Mesenchymal stem cell (in vitro differentiated cells and primary cell): ENCODE results near the gene CEBPG.

Source experiments
- DNase-seq: peaks from one replicate; pipeline ENCODE4 v3.0.0-alpha.2; 2013
- H2AFZ ChIP-seq: one replicate; pipeline ENCODE4 v1.6.1; 2013; ENCODE audit warnings: low read depth, mild to moderate bottlenecking, control low read depth, inconsistent platforms, low read length, moderate library complexity
- H2AK5ac ChIP-seq: 2 replicates; pipeline ENCODE4 v1.6.1; 2013; ENCODE audit warnings: low read length, moderate library complexity, mild to moderate bottlenecking, inconsistent platforms; ENCODE audit not compliant: severe bottlenecking
- H2BK120ac ChIP-seq: one replicate; pipeline ENCODE4 v1.6.1; 2013; ENCODE audit warnings: low read depth, mild to moderate bottlenecking, inconsistent platforms, low read length, moderate library complexity
- H2BK12ac ChIP-seq, 2 experiments: one replicate each; pipeline ENCODE4 v1.6.1; 2013; ENCODE audit warnings: inconsistent platforms in 2 of 2, low read length in 2 of 2, mild to moderate bottlenecking in 2 of 2, moderate library complexity in 2 of 2, control low read depth in 1 of 2
- H2BK15ac ChIP-seq: one replicate; pipeline ENCODE4 v1.6.1; 2013; ENCODE audit warnings: mild to moderate bottlenecking, low read depth, inconsistent platforms; ENCODE audit not compliant: poor library complexity, severe bottlenecking
- H2BK5ac ChIP-seq: 2 replicates; pipeline ENCODE4 v1.6.1; 2013; ENCODE audit warnings: low read depth, mild to moderate bottlenecking, low read length, control low read depth, inconsistent platforms; ENCODE audit not compliant: poor library complexity, severe bottlenecking
- H3K14ac ChIP-seq, 2 experiments: one replicate each; pipeline ENCODE4 v1.6.1; 2013; ENCODE audit warnings: inconsistent platforms in 2 of 2, low read length in 2 of 2, control low read depth in 1 of 2, mild to moderate bottlenecking in 1 of 2, moderate library complexity in 1 of 2
- H3K18ac ChIP-seq, 2 experiments: one replicate each; pipeline ENCODE4 v1.6.1; 2013; ENCODE audit warnings: inconsistent platforms in 2 of 2, low read length in 2 of 2, control low read depth in 1 of 2, low read depth in 1 of 2, mild to moderate bottlenecking in 1 of 2
- H3K23ac ChIP-seq, 2 experiments: one replicate each; pipeline ENCODE4 v1.6.1; 2013; ENCODE audit warnings: inconsistent platforms in 2 of 2, low read length in 2 of 2, mild to moderate bottlenecking in 2 of 2, moderate library complexity in 2 of 2, control low read depth in 1 of 2
- H3K27ac ChIP-seq: 2 replicates; pipeline ENCODE4 v1.5.1; 2013; ENCODE audit warnings: mild to moderate bottlenecking, moderate library complexity, low read length, control low read depth, inconsistent platforms; ENCODE audit not compliant: poor library complexity, severe bottlenecking
- H3K27me3 ChIP-seq, 2 experiments: 2 replicates each; pipeline versions ENCODE4 v1.6.1 to v1.7.0; 2013; ENCODE audit warnings: low read length in 2 of 2, mild to moderate bottlenecking in 2 of 2, moderate library complexity in 2 of 2, control low read depth in 1 of 2, inconsistent platforms in 1 of 2; ENCODE audit not compliant: control insufficient read depth in 1 of 2, insufficient read depth in 1 of 2
- H3K36me3 ChIP-seq, 2 experiments: 2 replicates each; pipeline versions ENCODE4 v1.6.1 to v1.7.0; 2013; ENCODE audit warnings: low read length in 2 of 2, control low read depth in 1 of 2, inconsistent platforms in 1 of 2, low read depth in 1 of 2, mild to moderate bottlenecking in 1 of 2; ENCODE audit not compliant: insufficient read depth in 2 of 2, control insufficient read depth in 1 of 2
- H3K4ac ChIP-seq, 2 experiments: one replicate each; pipeline ENCODE4 v1.6.1; 2013; ENCODE audit warnings: inconsistent platforms in 2 of 2, low read length in 2 of 2, mild to moderate bottlenecking in 2 of 2, moderate library complexity in 2 of 2, control low read depth in 1 of 2, low read depth in 1 of 2
- H3K4me1 ChIP-seq: 2 replicates; pipeline ENCODE4 v1.6.1; 2013; ENCODE audit warnings: low read depth, low read length, control low read depth; ENCODE audit not compliant: control insufficient read depth, insufficient read depth
- H3K4me2 ChIP-seq: 2 replicates; pipeline ENCODE4 v1.6.1; 2013; ENCODE audit warnings: low read length, mild to moderate bottlenecking, inconsistent platforms; ENCODE audit not compliant: poor library complexity, severe bottlenecking
- H3K4me3 ChIP-seq, 2 experiments: 2 replicates each; pipeline versions ENCODE4 v1.5.1 to v1.7.0; 2013; ENCODE audit warnings: low read length in 2 of 2, mild to moderate bottlenecking in 2 of 2, control low read depth in 1 of 2, low read depth in 1 of 2; ENCODE audit not compliant: insufficient read depth in 1 of 2
- H3K79me1 ChIP-seq: replicated peaks from 2 replicates; pipeline ENCODE4 v1.6.1; 2013; ENCODE audit warnings: mild to moderate bottlenecking, control low read depth, low read length, inconsistent platforms; ENCODE audit not compliant: poor library complexity, severe bottlenecking
- H3K9ac ChIP-seq: 2 replicates; pipeline ENCODE4 v1.7.0; 2013; ENCODE audit warnings: mild to moderate bottlenecking, low read length, moderate library complexity
- H3K9me3 ChIP-seq: 2 replicates; pipeline ENCODE4 v1.7.0; 2013; ENCODE audit warnings: mild to moderate bottlenecking, low read length; ENCODE audit not compliant: control insufficient read depth
- H4K8ac ChIP-seq: one replicate; pipeline ENCODE4 v1.6.1; 2013; ENCODE audit warnings: inconsistent platforms, mild to moderate bottlenecking, low read length, moderate library complexity
- H4K91ac ChIP-seq: one replicate; pipeline ENCODE4 v1.6.1; 2013; ENCODE audit warnings: mild to moderate bottlenecking, low read length, inconsistent platforms
- WGBS: methylation state at CpG from one replicate; pipeline ENCODE4 v1.1.7; 2013; ENCODE audit warnings: mixed read lengths; 5-methylcytosine and 5-hydroxymethylcytosine counted together

CEBPG gene

DNA sequence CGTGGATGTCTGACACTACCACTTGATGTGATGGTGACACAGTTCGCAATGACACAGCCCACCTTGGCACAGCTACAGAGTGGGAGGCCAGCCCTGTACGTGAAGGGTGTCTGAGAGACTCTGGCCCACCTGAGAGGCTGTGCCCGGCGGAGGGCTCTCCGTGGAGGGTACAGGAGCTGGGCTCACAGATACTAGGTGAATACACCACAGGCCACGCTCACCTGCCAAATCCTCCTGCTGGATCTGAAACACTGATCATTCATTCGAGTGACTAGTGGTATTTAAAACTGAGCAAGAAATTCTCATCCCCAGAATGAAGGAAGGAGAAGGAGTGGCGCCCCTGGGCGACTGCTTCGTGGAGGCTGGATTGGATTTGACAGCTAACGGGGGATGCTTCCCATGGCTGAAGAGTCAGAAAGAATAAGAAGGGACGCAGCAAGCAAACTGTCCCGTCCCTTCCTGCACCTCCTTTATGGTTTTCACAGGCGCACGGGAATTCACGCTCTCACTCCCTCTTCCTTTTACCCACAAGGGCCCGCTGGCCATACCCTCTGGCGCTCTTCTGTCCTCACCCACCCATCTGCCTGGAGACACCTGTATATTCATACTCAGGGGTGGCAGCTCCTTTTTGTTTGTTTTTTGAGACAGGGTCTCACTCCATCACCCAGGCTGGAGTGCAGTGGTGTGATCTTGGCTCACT lies 25.0 kb downstream of the CEBPG start:
- no peak overlapping the region for H2BK12ac ChIP-seq
- DNase-seq: no peak
- no peak overlapping the region for H3K4me3 ChIP-seq
- H3K9me3 ChIP-seq: no peaks in the 10 kb centered on the region
- no peak overlapping the region for H4K8ac ChIP-seq
- no peak overlapping the region for H2BK5ac ChIP-seq
- no peak overlapping the region for H3K18ac ChIP-seq
- H3K79me1 ChIP-seq: no peaks in the 10 kb centered on the region
- no peak overlapping the region for H3K23ac ChIP-seq
- no peak overlapping the region for H2BK120ac ChIP-seq
- no peak overlapping the region for H2AFZ ChIP-seq
- H2AK5ac ChIP-seq: no peak overlapping the region
- no peak overlapping the region for H3K4me2 ChIP-seq
- H2BK15ac ChIP-seq: no peak overlapping the region
- H3K36me3 ChIP-seq: peaks cover 0 to 2% of the 10 kb centered on the region in 2 experiments
- WGBS: 95% methylated on average over 19 of the region's 19 CpGs
- no peaks in the 10 kb centered on the region for H3K27me3 ChIP-seq
- H3K4me1 ChIP-seq: peaks cover 51% of the 10 kb centered on the region
- no peak overlapping the region for H3K14ac ChIP-seq
- H3K4ac ChIP-seq: no peak overlapping the region
- H4K91ac ChIP-seq: no peak overlapping the region
- H3K27ac ChIP-seq: no peak overlapping the region
- no peak overlapping the region for H3K9ac ChIP-seq

DNA sequence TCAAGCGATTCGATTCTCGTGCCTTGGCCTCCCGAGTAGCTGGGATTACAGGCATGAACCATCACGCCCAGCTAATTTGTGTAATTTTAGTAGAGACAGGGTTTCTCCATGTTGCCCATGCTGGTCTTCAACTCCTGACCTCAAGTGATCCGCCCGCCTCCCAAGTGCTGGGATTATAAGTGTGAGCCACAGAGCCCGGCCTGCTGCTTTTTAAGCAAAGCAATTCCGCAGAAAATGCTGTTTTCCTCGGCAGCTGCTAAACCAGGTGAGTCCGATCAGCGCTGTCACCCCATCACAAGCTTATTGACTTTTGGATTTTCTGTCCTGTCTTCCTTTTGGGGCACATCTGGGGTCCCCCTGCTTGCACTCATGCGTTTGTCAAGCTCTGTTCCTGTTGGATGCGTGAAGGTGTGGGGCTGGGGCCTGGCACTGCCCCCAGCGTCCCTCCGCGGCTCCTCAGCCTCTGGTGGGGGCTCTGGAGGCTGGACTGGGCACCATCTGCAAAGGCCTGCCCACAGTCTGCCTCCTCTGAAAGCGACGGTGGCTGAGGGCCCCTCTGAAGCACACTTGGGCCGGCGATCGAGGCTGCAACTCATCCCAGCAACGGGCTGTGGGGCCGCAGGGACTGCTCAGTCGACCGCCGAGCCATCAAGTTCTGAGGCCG lies 25.7 kb downstream of the CEBPG start:
- no peak overlapping the region for H4K8ac ChIP-seq
- H3K4ac ChIP-seq: no peak overlapping the region
- no peak overlapping the region for H3K18ac ChIP-seq
- no peak overlapping the region for H3K4me3 ChIP-seq
- no peak overlapping the region for H2AK5ac ChIP-seq
- no peak overlapping the region for H2BK15ac ChIP-seq
- no peak overlapping the region for H3K14ac ChIP-seq
- H2BK120ac ChIP-seq: no peak overlapping the region
- H3K4me1 ChIP-seq: peaks cover 44% of the 10 kb centered on the region
- no peak overlapping the region for H3K4me2 ChIP-seq
- no peak overlapping the region for H2BK5ac ChIP-seq
- H3K23ac ChIP-seq: no peak overlapping the region
- H3K79me1 ChIP-seq: no peaks in the 10 kb centered on the region
- H3K27me3 ChIP-seq: no peaks in the 10 kb centered on the region
- H3K27ac ChIP-seq: no peak overlapping the region
- no peaks in the 10 kb centered on the region for H3K9me3 ChIP-seq
- no peak overlapping the region for H4K91ac ChIP-seq
- no peak for DNase-seq
- H3K9ac ChIP-seq: no peak overlapping the region
- no peak overlapping the region for H2BK12ac ChIP-seq
- H3K36me3 ChIP-seq: no peaks in the 10 kb centered on the region
- no peak overlapping the region for H2AFZ ChIP-seq
- 95% methylated on average over 28 of the region's 28 CpGs for WGBS

DNA sequence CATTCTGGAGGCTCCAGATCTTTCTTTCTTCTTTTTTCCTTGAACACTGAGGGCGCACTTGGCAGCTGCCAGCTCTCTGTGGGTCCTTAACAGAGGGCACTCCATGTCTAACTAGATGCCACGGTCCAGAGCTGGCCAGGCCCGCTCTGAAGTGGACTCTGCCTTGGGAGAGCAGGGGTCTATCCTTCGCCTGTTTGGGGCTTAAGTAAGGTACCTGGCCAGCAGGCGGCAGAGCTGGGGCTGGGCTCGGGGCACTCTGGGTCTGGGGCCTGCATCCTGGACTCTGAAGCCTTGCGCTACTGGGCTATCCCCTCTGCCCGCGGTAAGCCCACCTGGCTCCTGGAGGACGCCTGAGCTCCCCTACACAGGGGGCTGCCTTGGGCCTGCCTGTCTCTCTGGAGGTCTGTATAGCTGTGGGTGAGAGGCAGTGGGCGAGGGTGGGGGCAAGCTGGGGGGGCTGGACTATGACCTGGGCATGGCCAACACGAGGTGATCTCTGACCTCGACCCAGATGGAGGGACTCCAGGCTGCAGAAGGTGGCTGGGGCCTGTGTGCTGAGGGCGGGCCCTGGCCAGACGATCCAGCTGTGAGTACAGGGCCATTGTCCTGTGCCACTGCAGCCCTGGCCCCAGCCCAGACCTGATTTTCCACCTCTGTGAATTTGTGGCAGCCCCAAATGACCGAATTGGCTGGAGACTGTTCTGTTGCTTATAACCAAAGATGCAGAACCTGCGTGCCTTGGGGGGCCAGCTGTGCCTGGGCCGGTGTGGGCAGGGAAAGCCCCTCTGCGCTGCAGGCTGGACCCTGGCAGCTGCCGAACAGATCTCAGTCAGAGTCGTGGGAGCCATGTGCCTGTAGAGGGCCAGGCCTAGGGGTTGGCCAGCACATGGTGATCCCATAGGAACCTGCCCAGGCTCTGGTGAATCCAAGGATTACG lies 26.5 kb downstream of the CEBPG start:
- H4K91ac ChIP-seq: no peak overlapping the region
- no peak overlapping the region for H3K4me3 ChIP-seq
- H3K18ac ChIP-seq: no peak overlapping the region
- no peak overlapping the region for H2BK5ac ChIP-seq
- H3K4me2 ChIP-seq: no peak overlapping the region
- no peak overlapping the region for H2BK15ac ChIP-seq
- H3K79me1 ChIP-seq: no peaks in the 10 kb centered on the region
- H3K36me3 ChIP-seq: no peaks in the 10 kb centered on the region
- H3K27me3 ChIP-seq: no peaks in the 10 kb centered on the region
- H2AFZ ChIP-seq: no peak overlapping the region
- H2AK5ac ChIP-seq: no peak overlapping the region
- 89% methylated on average over 22 of the region's 22 CpGs for WGBS
- no peak overlapping the region for H3K27ac ChIP-seq
- H3K9ac ChIP-seq: no peak overlapping the region
- H2BK120ac ChIP-seq: no peak overlapping the region
- no peak overlapping the region for H3K4ac ChIP-seq
- no peak overlapping the region for H2BK12ac ChIP-seq
- DNase-seq: no peak
- H3K14ac ChIP-seq: no peak overlapping the region
- no peak overlapping the region for H3K23ac ChIP-seq
- H4K8ac ChIP-seq: no peak overlapping the region
- H3K9me3 ChIP-seq: no peaks in the 10 kb centered on the region
- peaks cover 36% of the 10 kb centered on the region for H3K4me1 ChIP-seq
